GM10266 (cell line): ENCODE measurements around the gene EPG5.

ENCODE experiments used
- DNase-seq: peaks from one replicate; pipeline ENCODE4 v3.0.0; 2012; ENCODE audit errors: extremely low spot score
- TF ChIP-seq, protein P1 (sequence below): IDR thresholded peaks from 2 replicates; pipeline ENCODE4 v1.5.1; 2012; ENCODE audit warnings: mild to moderate bottlenecking, low read depth; ENCODE audit not compliant: control insufficient read depth, insufficient read depth; ENCODE audit errors: missing control alignments

Gene EPG5

DNA sequence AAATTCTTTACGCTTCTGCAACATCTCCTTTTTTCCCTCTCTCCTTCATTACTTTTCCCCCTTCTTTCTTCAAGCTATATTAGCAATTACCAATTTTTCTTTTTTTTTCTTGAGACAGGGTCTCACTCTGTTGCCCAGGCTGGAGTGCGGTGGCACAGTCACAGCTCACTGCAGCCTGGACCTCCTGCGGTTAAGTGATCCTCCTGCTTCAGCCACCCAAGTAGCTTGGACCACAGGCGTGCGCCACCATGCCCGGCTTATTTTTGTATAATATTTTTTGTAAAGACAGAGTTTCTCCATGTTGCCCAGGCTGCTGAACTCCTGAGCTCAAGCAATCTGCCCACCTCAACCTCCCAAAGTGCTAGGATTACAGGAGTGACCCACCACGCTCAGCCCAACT, 70.7 kb downstream of the EPG5 start:
- TF ChIP-seq, protein P1, sequence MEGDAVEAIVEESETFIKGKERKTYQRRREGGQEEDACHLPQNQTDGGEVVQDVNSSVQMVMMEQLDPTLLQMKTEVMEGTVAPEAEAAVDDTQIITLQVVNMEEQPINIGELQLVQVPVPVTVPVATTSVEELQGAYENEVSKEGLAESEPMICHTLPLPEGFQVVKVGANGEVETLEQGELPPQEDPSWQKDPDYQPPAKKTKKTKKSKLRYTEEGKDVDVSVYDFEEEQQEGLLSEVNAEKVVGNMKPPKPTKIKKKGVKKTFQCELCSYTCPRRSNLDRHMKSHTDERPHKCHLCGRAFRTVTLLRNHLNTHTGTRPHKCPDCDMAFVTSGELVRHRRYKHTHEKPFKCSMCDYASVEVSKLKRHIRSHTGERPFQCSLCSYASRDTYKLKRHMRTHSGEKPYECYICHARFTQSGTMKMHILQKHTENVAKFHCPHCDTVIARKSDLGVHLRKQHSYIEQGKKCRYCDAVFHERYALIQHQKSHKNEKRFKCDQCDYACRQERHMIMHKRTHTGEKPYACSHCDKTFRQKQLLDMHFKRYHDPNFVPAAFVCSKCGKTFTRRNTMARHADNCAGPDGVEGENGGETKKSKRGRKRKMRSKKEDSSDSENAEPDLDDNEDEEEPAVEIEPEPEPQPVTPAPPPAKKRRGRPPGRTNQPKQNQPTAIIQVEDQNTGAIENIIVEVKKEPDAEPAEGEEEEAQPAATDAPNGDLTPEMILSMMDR, result no peak

DNA sequence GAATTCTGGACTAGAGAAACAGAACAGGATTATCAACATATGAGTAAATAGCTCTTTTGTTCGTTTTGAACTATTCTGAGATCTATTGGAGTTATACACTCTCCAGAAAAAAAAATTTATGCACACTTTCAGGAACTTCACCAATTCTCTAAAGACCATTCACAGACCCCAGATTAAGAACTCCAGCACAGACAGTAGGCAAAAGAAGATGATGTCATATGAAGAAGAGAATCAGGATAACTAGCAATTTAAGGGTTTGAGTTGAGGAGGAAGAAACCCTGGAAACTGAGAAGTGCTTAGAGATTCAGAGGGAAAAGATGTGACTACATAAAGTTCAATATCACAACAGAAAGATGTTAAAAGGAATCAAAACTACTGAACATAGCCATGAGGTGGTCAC, 71.8 kb downstream of the EPG5 start:
- TF ChIP-seq, protein P1, result no peak
- DNase-seq, result no peak

More for the DNA sequence above, 70.7 kb downstream of the EPG5 start:
- DNase-seq, result no peak

DNA sequence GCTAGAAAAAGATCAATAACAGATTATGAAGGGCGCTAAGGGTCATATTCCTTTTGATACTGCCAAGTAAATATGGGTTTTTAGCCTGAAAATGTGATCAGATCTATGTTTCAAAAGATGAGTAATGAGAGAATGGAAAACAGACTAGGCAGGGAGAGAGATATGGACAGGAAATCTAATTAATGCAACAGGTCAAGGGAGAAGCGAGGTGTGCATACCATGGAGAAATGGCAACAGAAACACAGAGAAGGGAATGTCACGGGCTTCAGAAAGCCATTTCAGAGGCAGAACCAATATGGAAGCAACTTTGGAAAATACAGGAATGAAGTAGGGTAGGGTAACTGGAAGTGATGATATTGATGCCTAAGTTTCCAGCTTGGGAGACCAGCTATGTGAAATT, 72.3 kb downstream of the EPG5 start:
- TF ChIP-seq, protein P1, result no peak
- no peak for DNase-seq

DNA sequence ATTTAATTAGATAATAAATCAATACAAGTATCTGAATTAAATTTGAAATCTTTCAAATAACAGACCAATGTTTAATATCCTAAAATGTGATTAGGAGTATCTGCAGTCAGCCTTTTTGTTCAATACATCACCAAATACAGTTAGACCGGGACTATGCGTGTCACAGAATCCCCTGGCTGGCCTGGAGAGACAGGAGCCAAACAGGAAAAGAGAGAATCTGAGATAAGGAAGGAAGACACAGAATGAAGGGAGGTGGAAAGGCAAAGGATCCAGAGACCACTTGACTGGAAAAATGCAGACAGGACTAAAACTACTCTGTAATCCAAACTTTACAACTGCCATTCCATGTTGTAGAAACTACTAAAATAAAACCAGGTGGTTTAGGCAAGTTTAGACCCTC, 75.3 kb downstream of the EPG5 start:
- TF ChIP-seq, protein P1, result no peak
- DNase-seq, result no peak

DNA sequence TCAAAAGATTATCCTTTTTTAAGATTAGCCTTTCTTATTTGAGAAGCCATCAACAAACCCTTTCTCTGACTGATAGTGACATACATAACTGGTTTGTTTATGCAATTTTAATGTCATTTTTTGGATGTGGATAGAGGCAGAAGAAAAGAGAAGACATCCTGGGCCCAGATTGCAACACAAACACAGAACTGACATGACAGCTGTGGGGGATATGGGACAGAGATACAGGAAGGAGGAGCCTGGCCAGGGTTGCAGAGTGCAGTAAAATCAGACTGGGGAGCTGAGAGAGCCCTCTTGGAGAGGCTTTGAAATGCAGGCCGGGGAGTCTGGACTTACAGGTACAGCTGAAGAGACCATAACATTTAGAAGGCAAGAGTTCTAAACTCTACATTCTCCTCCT, 76.5 kb downstream of the EPG5 start:
- no peak for DNase-seq
- TF ChIP-seq, protein P1, result no peak

DNA sequence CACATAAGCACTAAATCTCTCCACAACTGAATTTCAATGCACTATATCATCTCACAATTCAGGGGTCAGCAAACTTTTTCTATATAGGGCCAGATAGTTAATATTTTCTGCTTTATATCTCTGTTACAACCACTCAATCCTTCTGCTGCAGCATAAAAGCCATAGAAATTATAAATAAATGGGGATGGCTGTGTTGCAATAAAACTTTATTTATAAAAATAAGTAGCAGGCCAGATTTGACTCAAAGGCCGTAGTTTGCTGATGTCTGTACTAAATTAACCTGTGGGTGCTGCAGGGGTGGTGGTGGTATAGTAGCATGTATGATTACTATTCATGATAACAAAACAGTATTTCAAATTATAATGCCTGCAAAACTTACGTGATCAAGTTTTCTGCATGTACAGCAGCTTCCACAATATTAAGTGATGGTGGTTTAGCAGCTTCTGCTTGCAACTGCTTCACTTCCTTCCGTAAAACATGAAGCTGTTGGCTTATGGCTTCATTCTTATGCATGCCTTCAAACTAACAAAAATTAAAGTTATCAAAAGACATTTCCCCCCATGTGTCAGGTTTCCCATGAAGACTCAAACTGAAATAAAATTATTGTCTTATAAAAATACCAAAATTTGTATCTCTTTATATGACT, 77.6 kb downstream of the EPG5 start:
- DNase-seq, result no peak
- TF ChIP-seq, protein P1, result no peak

DNA sequence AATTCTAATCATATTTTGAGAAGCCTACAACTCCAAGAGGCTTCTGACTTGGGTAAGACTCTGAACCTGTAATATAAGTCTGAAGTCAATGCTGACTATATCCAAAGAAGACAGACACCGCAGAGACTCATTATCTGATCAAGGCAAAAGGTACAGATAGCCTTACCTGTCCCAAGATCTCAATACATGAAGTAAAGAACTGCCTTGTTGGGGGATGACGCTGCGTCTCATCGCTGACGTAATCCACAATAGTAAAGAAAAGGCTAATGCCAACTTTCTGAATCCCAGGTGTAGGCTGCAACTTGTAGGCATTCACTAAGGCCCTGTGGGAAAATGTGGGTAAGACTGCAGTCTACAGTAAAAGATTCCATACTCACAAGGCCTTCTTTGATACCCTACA, 79.5 kb downstream of the EPG5 start:
- DNase-seq, result no peak
- TF ChIP-seq, protein P1, result no peak
